Measurements from ENCODE around the gene SLC2A5. TPM values are rescaled to one million over a fixed set of nuclear protein-coding genes. Genes with fewer than 3 reads are reported as not detected.

Gene SLC2A5
- total RNA-seq, 3 donors from 2014 or later = 2.3 to 2.8 (median 2.7) TPM

- Histone ChIP-seq H3K27ac (no peak overlapping the region), H3K4me1 (no peaks in the 10 kb centered on the region), H3K36me3 (no peaks in the 10 kb centered on the region), H3K9me3 (no peaks in the 10 kb centered on the region), H3K4me3 (no peak overlapping the region), H3K27me3 (no peaks in the 10 kb centered on the region)
- TF ChIP-seq POLR2AphosphoS5 (IDR thresholded peaks at IDR 0.05) (no peak), POLR2A (IDR thresholded peaks at IDR 0.05) (no peak)
- TF ChIP-seq, protein P1, sequence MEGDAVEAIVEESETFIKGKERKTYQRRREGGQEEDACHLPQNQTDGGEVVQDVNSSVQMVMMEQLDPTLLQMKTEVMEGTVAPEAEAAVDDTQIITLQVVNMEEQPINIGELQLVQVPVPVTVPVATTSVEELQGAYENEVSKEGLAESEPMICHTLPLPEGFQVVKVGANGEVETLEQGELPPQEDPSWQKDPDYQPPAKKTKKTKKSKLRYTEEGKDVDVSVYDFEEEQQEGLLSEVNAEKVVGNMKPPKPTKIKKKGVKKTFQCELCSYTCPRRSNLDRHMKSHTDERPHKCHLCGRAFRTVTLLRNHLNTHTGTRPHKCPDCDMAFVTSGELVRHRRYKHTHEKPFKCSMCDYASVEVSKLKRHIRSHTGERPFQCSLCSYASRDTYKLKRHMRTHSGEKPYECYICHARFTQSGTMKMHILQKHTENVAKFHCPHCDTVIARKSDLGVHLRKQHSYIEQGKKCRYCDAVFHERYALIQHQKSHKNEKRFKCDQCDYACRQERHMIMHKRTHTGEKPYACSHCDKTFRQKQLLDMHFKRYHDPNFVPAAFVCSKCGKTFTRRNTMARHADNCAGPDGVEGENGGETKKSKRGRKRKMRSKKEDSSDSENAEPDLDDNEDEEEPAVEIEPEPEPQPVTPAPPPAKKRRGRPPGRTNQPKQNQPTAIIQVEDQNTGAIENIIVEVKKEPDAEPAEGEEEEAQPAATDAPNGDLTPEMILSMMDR (IDR thresholded peaks at IDR 0.05) = no peak
- no peak for DNase-seq (ENCODE audit: low spot score in 2 of 2)
- intact Hi-C loops (cut with DNase I; ENCODE audit: low total_unique reads) = no loop called here
These were observed 8.0 kb downstream of the SLC2A5 start for GRCh38 chr1:9061252-9061960.

- H3K36me3 ChIP-seq = no peaks in the 10 kb centered on the region
- no peak for DNase-seq (ENCODE audit: low spot score in 2 of 2)
- TF ChIP-seq POLR2A (IDR thresholded peaks at IDR 0.05) (no peak), POLR2AphosphoS5 (IDR thresholded peaks at IDR 0.05) (no peak)
- TF ChIP-seq, protein P1 (IDR thresholded peaks at IDR 0.05) = no peak
- H3K4me1 ChIP-seq = no peaks in the 10 kb centered on the region
- no peak overlapping the region for H3K27ac ChIP-seq
- intact Hi-C loops (cut with DNase I; ENCODE audit: low total_unique reads) = no loop called here
- no peaks in the 10 kb centered on the region for H3K9me3 ChIP-seq
- H3K4me3 ChIP-seq = no peak overlapping the region
- H3K27me3 ChIP-seq = no peaks in the 10 kb centered on the region
These were observed 9.3 kb downstream of the SLC2A5 start for GRCh38 chr1:9059891-9060744.

DNA sequence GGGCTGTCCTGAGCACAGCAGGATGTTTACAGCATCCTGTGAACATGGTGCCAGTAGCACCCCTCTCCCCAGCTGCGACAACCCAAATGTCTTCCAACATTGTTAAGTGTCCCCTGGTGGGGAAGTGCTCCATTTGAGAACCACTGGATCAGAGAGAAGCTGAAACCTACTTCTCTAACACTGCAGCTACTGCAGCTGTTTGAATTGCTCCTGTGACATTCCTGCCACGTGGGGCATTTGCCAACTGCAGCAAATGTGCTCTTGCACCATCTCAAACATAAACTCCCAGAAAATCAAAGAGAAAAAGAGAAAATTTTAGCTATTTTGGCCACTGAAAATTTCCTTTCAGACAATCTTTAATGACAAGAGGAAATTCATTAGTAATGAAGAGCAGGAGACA lies 11.0 kb downstream of the SLC2A5 start:
- Histone ChIP-seq H3K27ac (no peak overlapping the region), H3K36me3 (no peaks in the 10 kb centered on the region), H3K4me3 (no peak overlapping the region), H3K4me1 (no peaks in the 10 kb centered on the region), H3K27me3 (no peaks in the 10 kb centered on the region), H3K9me3 (no peaks in the 10 kb centered on the region)
- DNase-seq (ENCODE audit: low spot score in 2 of 2) = no peak
- TF ChIP-seq POLR2A (IDR thresholded peaks at IDR 0.05) (no peak), POLR2AphosphoS5 (IDR thresholded peaks at IDR 0.05) (no peak)
- TF ChIP-seq, protein P1 (IDR thresholded peaks at IDR 0.05) = no peak
- intact Hi-C loops (cut with DNase I; ENCODE audit: low total_unique reads) = no loop called here

DNA sequence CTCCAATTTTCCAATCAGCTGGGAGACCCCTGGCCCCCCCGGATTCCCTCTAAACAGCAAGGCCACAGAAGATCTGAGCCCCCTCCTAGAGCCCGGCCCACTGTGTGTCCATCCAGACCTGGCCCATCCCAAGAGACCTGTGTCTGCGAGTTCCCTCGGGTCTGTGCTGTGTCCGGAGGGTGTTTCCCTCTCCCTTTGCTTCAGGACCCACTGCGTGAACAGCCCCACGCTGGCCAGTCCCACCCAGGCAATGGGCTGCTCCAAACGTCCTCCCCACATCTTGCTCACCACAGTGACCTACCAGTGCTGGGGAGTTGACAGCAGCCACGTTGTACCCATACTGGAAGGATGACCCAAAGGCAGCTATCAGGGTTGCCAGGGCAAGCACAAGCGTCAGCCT lies 11.6 kb downstream of the SLC2A5 start:
- H3K36me3 ChIP-seq = no peaks in the 10 kb centered on the region
- no peak for TF ChIP-seq POLR2A (IDR thresholded peaks at IDR 0.05)

DNA sequence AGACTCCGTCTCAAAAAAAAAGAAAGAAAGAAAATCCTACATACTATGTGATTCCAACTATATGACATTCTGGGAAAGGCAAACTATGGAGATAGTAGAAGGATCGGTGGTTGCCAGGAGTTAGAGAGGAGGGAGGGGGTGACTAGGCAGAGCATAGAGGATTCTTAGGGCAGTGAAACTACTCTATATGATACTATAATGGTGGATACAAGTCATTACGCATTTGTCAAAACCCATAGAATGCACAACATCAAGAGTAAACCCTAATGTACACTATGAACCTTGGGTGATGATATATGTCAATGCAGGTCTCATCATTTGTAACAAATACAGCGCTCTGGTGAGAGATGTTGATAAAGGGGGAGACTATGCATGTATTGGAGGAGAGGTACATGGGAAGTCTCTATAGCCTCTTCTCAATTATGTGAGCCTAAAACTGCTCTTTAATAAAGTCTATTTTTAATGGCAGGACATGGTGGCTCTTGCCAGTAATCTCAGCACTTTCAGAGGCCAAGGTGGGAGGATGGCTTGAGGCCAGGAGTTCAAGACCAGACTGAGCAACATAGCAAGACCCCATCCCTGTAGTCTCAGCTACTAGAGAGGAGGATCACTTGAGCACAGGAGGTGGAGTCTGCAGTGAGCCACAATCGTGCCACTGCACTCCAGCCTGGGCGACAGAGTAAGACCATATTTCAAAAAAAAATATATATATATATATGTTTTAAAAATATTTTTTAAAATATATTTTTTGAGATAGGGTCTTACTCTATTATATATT lies 17.0 kb downstream of the SLC2A5 start:
- TF ChIP-seq POLR2A (IDR thresholded peaks at IDR 0.05) (no peak), POLR2AphosphoS5 (IDR thresholded peaks at IDR 0.05) (no peak)
- TF ChIP-seq, protein P1 (IDR thresholded peaks at IDR 0.05) = no peak
- intact Hi-C loops (cut with DNase I; ENCODE audit: low total_unique reads) = no loop called here
- Histone ChIP-seq H3K4me1 (no peaks in the 10 kb centered on the region), H3K36me3 (no peaks in the 10 kb centered on the region), H3K4me3 (no peak overlapping the region), H3K9me3 (no peaks in the 10 kb centered on the region), H3K27me3 (no peaks in the 10 kb centered on the region), H3K27ac (no peak overlapping the region)
- DNase-seq (ENCODE audit: low spot score in 2 of 2) = no peak

More for the DNA sequence above, 11.6 kb downstream of the SLC2A5 start:
- H3K9me3 ChIP-seq = no peaks in the 10 kb centered on the region
- no peaks in the 10 kb centered on the region for H3K4me1 ChIP-seq
- no peak overlapping the region for H3K4me3 ChIP-seq
- H3K27ac ChIP-seq = no peak overlapping the region
- no peaks in the 10 kb centered on the region for H3K27me3 ChIP-seq
- intact Hi-C loops (cut with DNase I; ENCODE audit: low total_unique reads) = no loop called here
- DNase-seq (ENCODE audit: low spot score in 2 of 2) = no peak
